ENCODE data around the gene ACAP3.

The ACAP3 gene

GRCh38 chr1:1343811-1344421, 36.2 kb upstream of the ACAP3 start:
- DNase-seq (ENCODE audit: low read depth), result no peak
- H3K4me3 ChIP-seq (ENCODE audit: low read depth, low read length), result no peak overlapping the region
- TF ChIP-seq CTCF (IDR thresholded peaks at IDR 0.05; ENCODE audit: low read depth, low read length, missing control alignments), result no peak

- DNase-seq (ENCODE audit: low read depth), result no peak
- H3K4me3 ChIP-seq (ENCODE audit: low read depth, low read length), result no peak overlapping the region
- TF ChIP-seq CTCF (IDR thresholded peaks at IDR 0.05; ENCODE audit: low read depth, low read length, missing control alignments), result no peak
These were observed 34.9 kb upstream of the ACAP3 start for GRCh38 chr1:1342584-1343115.

GRCh38 chr1:1342061-1342562, 34.4 kb upstream of the ACAP3 start:
- H3K4me3 ChIP-seq (ENCODE audit: low read depth, low read length), result no peak overlapping the region
- DNase-seq (ENCODE audit: low read depth), result no peak
- no peak for TF ChIP-seq CTCF (IDR thresholded peaks at IDR 0.05; ENCODE audit: low read depth, low read length, missing control alignments)

- TF ChIP-seq CTCF (IDR thresholded peaks at IDR 0.05; ENCODE audit: low read depth, low read length, missing control alignments), result no peak
- no peak overlapping the region for H3K4me3 ChIP-seq (ENCODE audit: low read depth, low read length)
- DNase-seq (ENCODE audit: low read depth), result no peak
These were observed 33.9 kb upstream of the ACAP3 start for GRCh38 chr1:1341549-1342021.

GRCh38 chr1:1340791-1341548, 33.2 kb upstream of the ACAP3 start:
- no peak for TF ChIP-seq CTCF (IDR thresholded peaks at IDR 0.05; ENCODE audit: low read depth, low read length, missing control alignments)
- no peak for DNase-seq (ENCODE audit: low read depth)
- H3K4me3 ChIP-seq (ENCODE audit: low read depth, low read length), result no peak overlapping the region

- no peak for DNase-seq (ENCODE audit: low read depth)
- TF ChIP-seq CTCF (IDR thresholded peaks at IDR 0.05; ENCODE audit: low read depth, low read length, missing control alignments), result no peak
- H3K4me3 ChIP-seq (ENCODE audit: low read depth, low read length), result no peak overlapping the region
These were observed 32.5 kb upstream of the ACAP3 start for GRCh38 chr1:1340185-1340584.

All from GM12864 (cell line).